Cardiac fibroblast (primary cell): ENCODE data around the gene SCAF1.

Experiments
- DNase-seq, 2 donors: peaks; one replicate each; pipeline versions ENCODE4 v3.0.0 to v3.0.0-alpha.2; 2010; ENCODE audit warnings: low read depth in 2 of 2
- H3K4me3 ChIP-seq, 2 donors: replicated peaks in 1 of 2; 1 replicate in 1 of 2; 2 replicates in 1 of 2; pipeline ENCODE4 v1.5.1; 2011; ENCODE audit warnings: low read depth in 2 of 2, low read length in 2 of 2, mild to moderate bottlenecking in 2 of 2, moderate library complexity in 1 of 2
- CTCF ChIP-seq: IDR thresholded peaks from one replicate; pipeline ENCODE4 v1.5.1; 2011; ENCODE audit warnings: low read depth, mild to moderate bottlenecking, low read length, inconsistent platforms

Gene SCAF1

GRCh38 chr19:49700563-49700962 is 58.6 kb downstream of the SCAF1 start:
- H3K4me3 ChIP-seq, result no peak overlapping the region
- no peak for DNase-seq
- TF ChIP-seq CTCF, result no peak

DNA sequence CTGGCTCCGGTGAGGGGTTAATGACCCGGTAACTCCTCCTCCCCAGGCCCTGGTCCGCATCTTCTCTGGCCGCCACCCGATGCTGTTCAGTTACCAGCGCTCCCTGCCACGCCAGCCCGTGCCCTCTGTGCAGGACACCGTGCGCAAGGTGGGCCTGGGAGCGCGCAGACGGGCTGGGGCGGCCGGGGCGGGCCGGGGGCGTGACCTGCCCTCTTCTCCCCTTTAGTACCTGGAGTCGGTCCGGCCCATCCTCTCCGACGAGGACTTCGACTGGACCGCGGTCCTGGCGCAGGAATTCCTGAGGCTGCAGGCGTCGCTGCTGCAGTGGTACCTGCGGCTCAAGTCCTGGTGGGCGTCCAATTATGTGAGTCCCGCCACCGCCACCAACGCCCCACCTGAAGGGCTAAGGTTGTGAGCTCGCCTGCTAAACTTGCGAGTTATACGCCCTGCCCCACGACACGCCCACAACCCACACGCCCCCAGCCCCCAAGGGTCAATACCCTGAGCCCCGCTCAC is 59.3 kb downstream of the SCAF1 start:
- no peak for DNase-seq
- no peak for TF ChIP-seq CTCF

GRCh38 chr19:49704888-49705642 is 63.1 kb downstream of the SCAF1 start:
- DNase-seq, result no peak
- no peak for TF ChIP-seq CTCF
- no peak overlapping the region for H3K4me3 ChIP-seq

More for the DNA sequence above, 59.3 kb downstream of the SCAF1 start:
- no peak overlapping the region for H3K4me3 ChIP-seq

DNA sequence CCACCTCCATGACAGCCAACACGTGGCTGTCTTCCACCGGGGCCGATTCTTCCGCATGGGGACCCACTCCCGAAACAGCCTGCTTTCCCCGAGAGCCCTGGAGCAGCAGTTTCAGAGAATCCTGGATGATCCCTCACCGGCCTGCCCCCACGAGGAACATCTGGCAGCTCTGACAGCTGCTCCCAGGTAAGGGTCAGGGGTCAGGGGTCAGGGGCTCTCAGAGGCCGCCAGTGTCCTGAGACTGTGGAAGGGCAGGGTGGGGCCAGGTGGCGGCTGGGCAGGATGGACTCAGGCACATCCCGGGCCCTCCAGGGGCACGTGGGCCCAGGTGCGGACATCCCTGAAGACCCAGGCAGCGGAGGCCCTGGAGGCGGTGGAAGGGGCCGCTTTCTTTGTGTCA is 63.9 kb downstream of the SCAF1 start:
- no peak overlapping the region for H3K4me3 ChIP-seq
- DNase-seq, result no peak
- TF ChIP-seq CTCF, result no peak
